SKM-1 treated with dmso at 0.1 percent for 144 hours (cell line): ENCODE measurements around the gene GAPDH.
"Not testable (repeated sequence)": the region's sequence is repeated elsewhere in the genome, so short reads cannot be mapped to it uniquely, and the experiment has no call there.

Source experiments
- DNase-seq: peaks from one replicate; lab custom pipeline; 2025; ENCODE audit not compliant: unreplicated experiment; lab: John Stamatoyannopoulos, UW

The GAPDH gene

GRCh38 chr12:6559500-6559899 is 25.2 kb downstream of the GAPDH start:
- no peak for DNase-seq

- DNase-seq: no peak
Measured at GRCh38 chr12:6560501-6561205, 26.3 kb downstream of the GAPDH start.

GRCh38 chr12:6562881-6563280 is 28.6 kb downstream of the GAPDH start:
- no peak for DNase-seq

GRCh38 chr12:6563448-6564050 is 29.2 kb downstream of the GAPDH start:
- DNase-seq: peak; percentile 16

GRCh38 chr12:6567112-6567670 is 32.9 kb downstream of the GAPDH start:
- DNase-seq: no peak

- no peak for DNase-seq
Measured at GRCh38 chr12:6569312-6569711, 35.0 kb downstream of the GAPDH start.

GRCh38 chr12:6569786-6570185 is 35.5 kb downstream of the GAPDH start:
- DNase-seq: no peak

GRCh38 chr12:6570264-6570887 is 36.1 kb downstream of the GAPDH start:
- no peak for DNase-seq

GRCh38 chr12:6573001-6573400 is 38.7 kb downstream of the GAPDH start:
- no peak for DNase-seq

GRCh38 chr12:6574576-6575295 is 40.4 kb downstream of the GAPDH start:
- no peak for DNase-seq

- no peak for DNase-seq
Measured at GRCh38 chr12:6575648-6576047, 41.3 kb downstream of the GAPDH start.

- DNase-seq: no peak
Measured at GRCh38 chr12:6582196-6582595, 47.9 kb downstream of the GAPDH start.

GRCh38 chr12:6582959-6583358 is 48.6 kb downstream of the GAPDH start:
- DNase-seq: no peak

- DNase-seq: no peak
Measured at GRCh38 chr12:6584293-6584692, 50.0 kb downstream of the GAPDH start.

- DNase-seq: not testable (repeated sequence)
Measured at GRCh38 chr12:6586569-6586968, 52.3 kb downstream of the GAPDH start.
